GM12878 (cell line): ENCODE results near the gene SORBS1.

ENCODE experiments used
- FOXM1 ChIP-seq: IDR thresholded peaks from 2 replicates; pipeline ENCODE4 v1.6.1; 2012; ENCODE audit warnings: low read depth, mild to moderate bottlenecking, inconsistent platforms, low read length, moderate library complexity
- POLR2A ChIP-seq: IDR thresholded peaks from 2 replicates; pipeline ENCODE4 v1.6.1; 2011; ENCODE audit warnings: low read depth, mild to moderate bottlenecking, low read length
- TF ChIP-seq, protein P1 (sequence below): IDR thresholded peaks from 2 replicates; pipeline ENCODE4 v1.6.1; 2012; ENCODE audit warnings: low read depth, low read length, improper control_type of control experiment

DNA sequence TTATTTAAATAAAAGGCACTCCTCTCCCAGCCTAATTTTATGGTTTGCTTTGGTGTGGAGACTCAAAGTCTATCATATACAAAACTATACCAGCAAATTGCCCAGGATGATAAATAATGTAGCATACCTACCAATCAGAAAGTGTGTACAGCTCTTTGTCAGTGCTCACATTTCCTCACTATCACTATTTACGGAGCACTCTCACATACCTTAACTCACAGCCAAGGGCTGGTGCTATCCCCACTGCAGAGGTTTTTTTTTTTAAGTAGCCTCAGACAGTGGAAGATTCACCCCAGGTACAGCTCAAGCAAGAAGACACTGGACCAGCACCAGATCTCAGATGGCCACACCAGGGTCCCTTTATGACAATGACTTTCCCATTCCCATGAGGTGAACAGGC is 272.9 kb downstream of the SORBS1 start:
- TF ChIP-seq FOXM1, result no peak
- TF ChIP-seq, protein P1, sequence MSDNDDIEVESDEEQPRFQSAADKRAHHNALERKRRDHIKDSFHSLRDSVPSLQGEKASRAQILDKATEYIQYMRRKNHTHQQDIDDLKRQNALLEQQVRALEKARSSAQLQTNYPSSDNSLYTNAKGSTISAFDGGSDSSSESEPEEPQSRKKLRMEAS, result no peak
- TF ChIP-seq POLR2A, result no peak
